Choroid plexus epithelial cell (primary cell): ENCODE data around the gene SMIM44.

Experiments used
- DNase-seq: peaks from one replicate; pipeline ENCODE4 v3.0.0-alpha.2; 2010; ENCODE audit warnings: low read depth
- H3K4me3 ChIP-seq: 2 replicates; pipeline ENCODE4 v1.5.1; 2011; ENCODE audit warnings: low read depth, mild to moderate bottlenecking, control low read depth, low read length, moderate library complexity
- CTCF ChIP-seq: conservative IDR thresholded peaks from 2 replicates; pipeline ENCODE4 v1.5.1; 2011; ENCODE audit warnings: low read depth, mild to moderate bottlenecking, control low read depth, inconsistent platforms, low read length, moderate library complexity

Gene SMIM44

GRCh38 chr19:3499738-3500428 lies 16.6 kb upstream of the SMIM44 start:
- DNase-seq: no peak
- peak overlapping the region; percentile 93 for H3K4me3 ChIP-seq
- no peak for TF ChIP-seq CTCF

GRCh38 chr19:3497757-3498520 lies 14.7 kb upstream of the SMIM44 start:
- H3K4me3 ChIP-seq: no peak overlapping the region
- no peak for DNase-seq
- no peak for TF ChIP-seq CTCF

GRCh38 chr19:3496392-3497273 lies 13.4 kb upstream of the SMIM44 start:
- no peak for DNase-seq
- H3K4me3 ChIP-seq: no peak overlapping the region
- TF ChIP-seq CTCF: no peak

GRCh38 chr19:3494559-3494958 lies 11.3 kb upstream of the SMIM44 start:
- H3K4me3 ChIP-seq: no peak overlapping the region
- no peak for TF ChIP-seq CTCF
- DNase-seq: no peak

- DNase-seq: peak; percentile 36
- no peak for TF ChIP-seq CTCF
Measured at GRCh38 chr19:3494051-3494450, 10.8 kb upstream of the SMIM44 start.

GRCh38 chr19:3493651-3494050 lies 10.4 kb upstream of the SMIM44 start:
- no peak overlapping the region for H3K4me3 ChIP-seq
- no peak for TF ChIP-seq CTCF
- DNase-seq: no peak

More at GRCh38 chr19:3494051-3494450, 10.8 kb upstream of the SMIM44 start:
- H3K4me3 ChIP-seq: no peak overlapping the region
